Hematopoietic multipotent progenitor cell treated with erythropoietin and hydrocortisone succinate and interleukin-3 and kit ligand, for 4 days (in vitro differentiated cells): ENCODE results near the gene SELENOM.

Experiments
- DNase-seq: peaks from one replicate; pipeline ENCODE4 v3.0.0-alpha.2; 2015

SELENOM gene

DNA sequence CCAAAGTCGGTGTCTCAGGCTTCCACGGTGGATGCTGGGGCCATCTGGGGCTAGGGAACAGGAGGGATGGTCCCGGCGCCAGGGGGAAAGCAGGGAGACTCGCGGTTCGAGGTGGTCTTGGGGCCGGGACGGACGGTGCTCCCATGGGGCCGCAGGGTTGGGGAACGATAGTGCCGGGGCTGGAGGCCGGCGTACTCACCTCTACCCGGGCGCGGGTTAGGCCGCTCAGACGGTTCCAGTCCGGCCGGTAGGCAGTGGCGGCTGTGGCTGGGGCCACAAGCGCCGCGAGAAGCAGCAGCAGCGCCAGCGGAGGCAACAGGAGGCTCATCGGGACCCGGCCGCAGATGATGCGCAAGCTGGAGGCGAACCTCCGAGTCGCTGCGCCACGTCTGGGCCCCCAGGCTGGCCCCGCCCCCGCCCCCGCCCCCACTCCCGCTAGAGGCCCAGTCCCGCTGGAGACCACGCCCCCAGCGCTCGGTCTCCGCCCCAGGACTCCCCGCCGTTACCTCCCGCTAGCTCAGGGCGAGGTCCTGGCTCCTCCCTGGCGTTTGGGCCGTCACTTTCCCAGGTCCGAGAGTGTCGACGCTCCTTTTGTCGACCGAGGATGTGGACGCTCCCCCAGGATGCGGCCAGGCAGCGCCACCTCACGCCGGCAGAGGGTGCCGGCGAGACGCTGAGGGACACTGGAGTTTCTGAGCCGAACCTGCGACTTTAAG lies at the start of gene SELENOM:
Gene SELENOM (minus strand): TSS at position 391 of the 716 bp plus-strand sequence. CDS start 63 bp downstream, at position 328.
- peak; percentile 96 for DNase-seq

DNA sequence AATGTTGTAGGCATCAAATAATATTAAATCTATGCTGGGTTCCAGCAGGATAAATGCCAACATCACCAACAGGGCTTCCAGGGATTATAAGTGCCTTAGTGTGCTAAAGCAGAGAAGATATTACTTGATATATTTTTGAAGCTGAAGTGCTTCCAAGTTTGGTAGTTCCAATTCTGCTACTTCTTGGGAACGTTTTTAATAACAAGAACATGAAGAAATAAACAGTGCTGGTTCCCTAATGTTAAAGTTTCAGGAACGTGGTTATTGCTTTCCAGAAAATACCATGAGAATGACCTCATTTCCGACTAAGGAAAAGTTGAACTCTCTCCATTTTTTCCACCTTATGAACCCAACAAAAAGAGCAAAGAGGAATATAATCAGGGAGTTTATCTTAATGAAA lies 48.1 kb upstream of the SELENOM start:
- DNase-seq: no peak

GRCh38 chr22:31154975-31155374 lies 47.6 kb upstream of the SELENOM start:
- DNase-seq: no peak

DNA sequence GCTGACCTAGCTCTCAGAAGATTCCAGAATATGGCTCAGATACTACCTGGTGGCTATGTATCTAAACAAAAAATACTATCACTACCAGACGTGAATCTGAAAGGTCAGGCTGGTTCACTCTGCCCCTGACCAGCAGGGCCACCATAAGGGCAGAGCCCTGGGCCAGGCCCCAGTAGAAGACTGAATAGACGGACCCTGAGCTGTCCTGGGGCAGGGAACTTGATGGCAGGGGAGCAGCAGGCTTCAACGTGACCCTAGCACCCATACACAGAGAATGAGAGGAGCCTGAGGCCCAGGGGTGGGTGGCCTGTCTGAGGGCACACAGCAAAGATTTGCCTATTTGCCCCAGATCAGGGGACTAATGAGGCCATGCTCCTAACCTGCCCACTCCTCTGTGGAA lies 46.0 kb upstream of the SELENOM start:
- DNase-seq: no peak

GRCh38 chr22:31151872-31152271 lies 44.5 kb upstream of the SELENOM start:
- no peak for DNase-seq

DNA sequence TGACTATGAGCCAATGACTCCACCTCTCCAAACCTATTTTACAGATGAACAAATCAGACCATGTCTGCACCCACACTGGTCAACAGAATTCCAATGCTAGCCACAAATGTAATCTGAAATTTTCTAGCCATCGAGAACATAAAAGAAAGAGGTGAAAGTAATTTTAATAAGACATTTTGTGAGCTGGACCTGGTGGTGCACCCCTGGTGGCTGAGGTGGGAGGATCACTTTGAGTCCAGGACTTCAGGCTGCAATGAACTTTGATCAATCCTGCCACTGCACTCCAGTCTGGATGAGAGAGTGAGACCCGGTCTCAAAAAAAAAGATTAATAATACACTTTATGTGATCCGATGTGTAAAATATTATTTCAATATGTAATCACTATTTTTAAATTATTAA lies 43.2 kb upstream of the SELENOM start:
- DNase-seq: peak; percentile 32

DNA sequence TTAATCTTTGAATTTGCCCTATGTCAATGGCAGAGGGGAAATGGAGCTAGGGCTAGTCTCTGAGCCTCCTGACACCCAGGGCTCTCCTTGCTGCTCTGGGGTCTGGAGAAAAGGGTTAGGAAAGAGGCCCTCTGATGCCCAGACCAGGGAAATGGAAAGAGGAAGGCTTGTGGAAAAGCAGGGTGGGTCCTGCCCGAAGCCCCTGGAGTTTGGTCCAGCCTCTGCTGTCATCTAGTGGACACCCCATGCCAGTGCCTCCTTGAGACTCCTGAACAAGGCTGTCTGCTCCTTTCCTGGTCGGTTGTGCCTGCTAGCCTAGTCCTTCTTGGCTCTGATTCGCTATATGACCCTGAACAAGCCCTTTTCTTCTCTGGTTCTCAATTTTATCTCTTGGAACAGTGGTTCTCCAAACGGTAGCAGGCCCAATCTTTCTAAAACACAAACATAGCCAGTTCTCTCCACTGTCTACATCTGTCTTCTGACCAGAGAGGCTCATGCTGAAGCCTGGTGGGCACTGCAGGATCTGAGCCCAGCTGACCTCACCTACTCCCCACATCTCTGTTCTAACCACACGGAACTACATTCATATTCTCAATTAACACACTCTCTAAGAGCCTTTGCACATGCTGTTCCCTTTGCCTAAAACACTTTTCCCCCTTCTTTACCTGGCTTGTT lies 41.7 kb upstream of the SELENOM start:
- DNase-seq: peak; percentile 85

GRCh38 chr22:31148488-31148887 lies 41.1 kb upstream of the SELENOM start:
- no peak for DNase-seq

- DNase-seq: no peak
Observed at GRCh38 chr22:31144223-31144622, 36.9 kb upstream of the SELENOM start.

DNA sequence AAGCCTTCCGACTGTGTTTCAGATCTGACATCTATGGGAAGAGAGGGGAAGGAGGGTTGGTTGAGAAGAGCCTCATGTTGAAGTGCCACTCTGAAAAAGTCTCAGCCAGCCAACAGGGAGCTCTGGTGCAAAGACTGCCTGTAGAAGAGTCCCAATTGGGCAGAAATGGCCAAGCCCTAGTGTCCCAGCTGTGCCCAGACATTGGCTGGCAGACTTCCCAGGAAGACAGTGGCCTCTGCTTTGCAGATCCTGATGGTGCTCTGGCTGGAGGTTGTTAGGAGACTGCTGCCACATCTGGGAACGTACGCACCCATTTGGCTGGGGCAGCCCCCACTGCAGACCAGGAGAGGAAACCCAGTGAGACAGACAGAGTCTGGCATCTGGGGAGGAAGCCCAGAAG lies 36.2 kb upstream of the SELENOM start:
- DNase-seq: no peak

GRCh38 chr22:31143038-31143437 lies 35.7 kb upstream of the SELENOM start:
- DNase-seq: no peak

- DNase-seq: no peak
Observed at GRCh38 chr22:31142285-31142684, 34.9 kb upstream of the SELENOM start.

- DNase-seq: no peak
Observed at GRCh38 chr22:31141551-31141950, 34.2 kb upstream of the SELENOM start.

- DNase-seq: no peak
Observed at GRCh38 chr22:31140746-31141145, 33.4 kb upstream of the SELENOM start.

- peak; percentile 23 for DNase-seq
Observed at GRCh38 chr22:31139866-31140716, 32.7 kb upstream of the SELENOM start, which contains the start of gene PLA2G3. PLA2G3 (minus strand) TSS chr22:31140508; CDS start chr22:31140354, 154 bp downstream.

GRCh38 chr22:31139066-31139465 lies 31.7 kb upstream of the SELENOM start:
- no peak for DNase-seq

DNA sequence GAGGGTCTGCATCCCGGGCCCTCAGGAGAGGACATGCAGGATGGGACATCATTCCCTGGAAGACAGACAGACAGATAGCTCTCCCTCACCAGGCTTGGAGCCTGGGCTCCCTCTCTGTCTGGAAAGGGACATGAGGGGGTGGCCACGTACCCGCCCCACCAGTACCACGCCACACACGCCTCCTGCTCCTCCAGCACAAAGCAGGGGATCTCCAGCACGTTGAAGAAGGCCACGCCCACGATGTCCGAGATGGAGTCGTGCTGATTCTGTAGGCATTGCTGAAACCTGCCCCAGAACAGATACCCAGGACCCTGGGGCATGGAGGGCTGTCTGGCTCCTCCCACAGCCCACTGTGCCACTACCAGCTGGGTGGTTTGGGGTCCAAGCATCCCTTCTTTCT lies 30.8 kb upstream of the SELENOM start:
- no peak for DNase-seq

GRCh38 chr22:31137721-31138120 lies 30.4 kb upstream of the SELENOM start:
- DNase-seq: no peak

DNA sequence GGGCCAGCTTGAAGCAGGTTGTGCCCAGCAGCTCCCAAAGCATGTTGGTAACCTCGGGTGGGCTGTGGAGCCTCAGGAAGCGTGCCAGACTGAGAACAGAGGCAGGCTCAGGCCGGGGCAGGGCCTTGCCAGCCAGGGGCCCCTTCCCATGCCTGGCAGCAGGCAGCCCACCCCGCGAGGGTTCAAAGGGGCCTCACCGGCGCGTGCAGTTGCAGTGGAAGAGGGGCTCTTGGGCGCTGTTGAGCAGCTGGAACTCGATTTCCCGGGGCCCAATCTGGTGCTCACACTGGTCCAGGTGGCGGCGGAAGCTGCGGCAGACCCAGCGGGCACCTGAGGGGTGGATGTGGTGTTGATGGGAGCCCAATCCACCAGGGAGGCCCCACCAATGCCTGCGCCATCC lies 29.3 kb upstream of the SELENOM start:
- DNase-seq: no peak

GRCh38 chr22:31136155-31136554 lies 28.8 kb upstream of the SELENOM start:
- no peak for DNase-seq

DNA sequence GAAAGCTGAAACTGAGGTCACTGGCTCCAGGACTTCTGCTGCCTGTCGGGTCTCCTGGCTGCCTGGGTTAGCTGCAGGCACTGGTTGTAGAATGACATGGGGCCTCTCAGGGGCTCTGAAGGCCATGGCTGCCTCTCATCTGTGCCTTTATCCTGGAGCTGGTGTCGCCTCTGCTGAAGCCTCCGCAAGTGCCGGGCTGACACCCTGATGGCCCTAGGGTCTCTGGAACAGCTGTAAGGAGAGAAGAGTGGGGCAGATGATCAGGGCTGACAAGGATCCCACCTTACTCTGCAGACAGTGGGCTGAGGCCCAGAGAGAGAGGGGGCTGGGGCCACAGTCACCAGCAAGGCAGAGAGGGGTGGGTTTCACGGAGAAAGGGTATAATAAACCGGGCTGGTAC lies 28.3 kb upstream of the SELENOM start:
- DNase-seq: no peak

- no peak for DNase-seq
Observed at GRCh38 chr22:31134688-31135087, 27.3 kb upstream of the SELENOM start.

DNA sequence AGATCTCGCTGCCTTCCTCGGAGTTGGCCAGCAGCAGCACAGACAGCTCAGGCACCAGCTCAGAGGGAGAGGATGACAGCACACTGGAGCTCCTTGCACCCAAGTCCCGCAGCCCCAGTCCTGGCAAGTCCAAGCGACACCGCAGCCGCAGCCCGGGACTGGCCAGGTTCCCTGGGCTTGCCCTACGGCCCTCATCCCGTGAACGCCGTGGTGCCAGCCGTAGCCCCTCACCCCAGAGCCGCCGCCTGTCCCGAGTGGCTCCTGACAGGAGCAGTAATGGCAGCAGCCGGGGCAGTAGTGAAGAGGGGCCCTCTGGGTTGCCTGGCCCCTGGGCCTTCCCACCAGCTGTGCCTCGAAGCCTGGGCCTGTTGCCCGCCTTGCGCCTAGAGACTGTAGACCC lies 26.5 kb upstream of the SELENOM start:
- DNase-seq: no peak

DNA sequence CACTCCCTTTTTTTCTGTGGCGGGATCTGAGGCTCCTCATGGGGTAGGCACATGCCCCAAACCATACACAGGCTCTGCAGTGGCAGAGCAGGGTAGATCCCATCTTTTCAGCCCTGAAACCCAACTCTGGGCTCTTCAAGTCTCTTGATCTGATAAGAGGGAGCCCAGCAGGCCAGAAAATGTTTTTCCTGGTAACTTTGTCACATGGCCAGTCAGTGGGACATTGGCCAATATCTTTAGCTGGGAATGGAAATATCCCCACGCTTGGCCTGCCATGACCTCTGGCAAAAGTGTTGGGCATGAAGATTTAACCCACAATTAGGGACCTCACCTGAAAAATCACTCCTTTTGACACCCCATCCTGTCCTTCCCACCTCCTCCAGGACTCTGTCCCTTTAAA lies 23.5 kb upstream of the SELENOM start:
- DNase-seq: no peak
